Measurements from ENCODE around the gene ZNF202.

The ZNF202 gene

GRCh38 chr11:123704341-123704740 lies 37.1 kb downstream of the ZNF202 start:
- no peak for DNase-seq (ENCODE audit: low spot score)
- in situ Hi-C loops (cut with MboI; ENCODE audit: low pct_unique_long_range_greater_than_20kb, low sequenced_read_pairs, unreplicated experiment), result no loop called here
- no peak for TF ChIP-seq CTCF (IDR thresholded peaks at IDR 0.05; ENCODE audit: extremely low read depth, insufficient read depth, missing control alignments)

DNA sequence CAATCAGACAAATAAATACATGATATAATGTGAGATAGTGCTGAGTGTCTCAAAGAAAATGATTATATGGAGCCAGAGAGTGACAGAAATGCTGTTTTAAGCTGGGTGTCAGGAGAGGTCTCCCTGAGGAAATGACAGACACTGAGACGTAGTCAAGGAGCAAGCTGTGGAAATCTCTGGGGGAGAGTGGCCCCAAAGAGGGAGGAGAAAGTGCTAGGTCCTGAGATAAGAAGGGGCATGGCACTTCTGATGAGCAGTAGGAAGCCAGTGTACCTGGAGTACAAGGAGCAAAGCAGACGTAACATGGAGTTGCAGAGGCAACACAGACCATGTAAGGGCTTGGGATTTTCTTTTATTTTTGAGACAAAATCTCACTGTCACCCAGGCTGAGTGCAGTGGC lies 38.8 kb downstream of the ZNF202 start:
- in situ Hi-C loops (cut with MboI; ENCODE audit: low pct_unique_long_range_greater_than_20kb, low sequenced_read_pairs, unreplicated experiment), result no loop called here
- no peak for TF ChIP-seq CTCF (IDR thresholded peaks at IDR 0.05; ENCODE audit: extremely low read depth, insufficient read depth, missing control alignments)
- no peak for DNase-seq (ENCODE audit: low spot score)

DNA sequence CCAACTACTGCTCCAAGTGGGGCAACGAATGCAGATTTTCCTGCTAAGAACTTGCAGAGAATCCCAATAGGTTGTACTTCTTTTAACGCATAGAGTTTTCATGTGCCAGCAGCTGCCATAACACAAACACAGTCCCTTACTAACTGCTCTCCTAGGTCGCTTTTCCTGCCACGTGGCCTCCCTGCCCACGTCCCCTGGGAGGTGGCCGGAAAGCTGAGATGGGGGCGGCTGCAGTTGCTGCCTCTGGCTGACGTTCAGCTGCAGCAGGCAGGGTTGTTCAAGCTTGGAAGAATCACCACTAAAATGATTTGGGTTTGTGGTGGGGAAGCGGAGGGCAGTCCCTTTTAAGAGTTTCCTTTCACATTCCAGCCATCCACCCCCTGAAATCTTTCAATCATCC lies 39.3 kb downstream of the ZNF202 start:
- DNase-seq (ENCODE audit: low spot score), result no peak
- no peak for TF ChIP-seq CTCF (IDR thresholded peaks at IDR 0.05; ENCODE audit: extremely low read depth, insufficient read depth, missing control alignments)
- in situ Hi-C loops (cut with MboI; ENCODE audit: low pct_unique_long_range_greater_than_20kb, low sequenced_read_pairs, unreplicated experiment), result no loop called here

- DNase-seq (ENCODE audit: low spot score), result no peak
- in situ Hi-C loops (cut with MboI; ENCODE audit: low pct_unique_long_range_greater_than_20kb, low sequenced_read_pairs, unreplicated experiment), result no loop called here
- no peak for TF ChIP-seq CTCF (IDR thresholded peaks at IDR 0.05; ENCODE audit: extremely low read depth, insufficient read depth, missing control alignments)
Measured at GRCh38 chr11:123700772-123701171, 40.7 kb downstream of the ZNF202 start.

GRCh38 chr11:123698546-123699127 lies 42.8 kb downstream of the ZNF202 start:
- in situ Hi-C loops (cut with MboI; ENCODE audit: low pct_unique_long_range_greater_than_20kb, low sequenced_read_pairs, unreplicated experiment), result no loop called here
- DNase-seq (ENCODE audit: low spot score), result no peak
- TF ChIP-seq CTCF (IDR thresholded peaks at IDR 0.05; ENCODE audit: extremely low read depth, insufficient read depth, missing control alignments), result no peak

DNA sequence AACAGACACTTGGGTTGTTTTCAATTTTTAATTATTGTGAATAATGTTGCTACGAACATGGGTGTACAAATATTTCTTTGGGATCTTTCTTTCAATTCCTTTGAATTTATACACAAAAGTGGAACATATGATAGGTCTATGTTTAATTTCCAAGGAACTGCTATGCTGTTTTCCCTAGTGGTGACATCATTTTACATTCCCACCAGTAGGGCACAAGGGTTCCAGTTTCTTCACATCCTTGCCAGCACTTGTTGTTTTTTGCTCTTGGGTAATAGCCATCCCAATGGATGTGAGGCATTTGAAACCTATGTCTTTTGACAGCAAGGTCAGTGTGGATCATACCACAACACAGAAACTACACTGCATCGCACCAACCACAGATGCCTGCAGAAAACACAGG lies 45.3 kb downstream of the ZNF202 start:
- no peak for TF ChIP-seq CTCF (IDR thresholded peaks at IDR 0.05; ENCODE audit: extremely low read depth, insufficient read depth, missing control alignments)
- no peak for DNase-seq (ENCODE audit: low spot score)
- in situ Hi-C loops (cut with MboI; ENCODE audit: low pct_unique_long_range_greater_than_20kb, low sequenced_read_pairs, unreplicated experiment), result no loop called here

- TF ChIP-seq CTCF (IDR thresholded peaks at IDR 0.05; ENCODE audit: extremely low read depth, insufficient read depth, missing control alignments), result no peak
- no peak for DNase-seq (ENCODE audit: low spot score)
- in situ Hi-C loops (cut with MboI; ENCODE audit: low pct_unique_long_range_greater_than_20kb, low sequenced_read_pairs, unreplicated experiment), result no loop called here
Measured at GRCh38 chr11:123695231-123695630, 46.2 kb downstream of the ZNF202 start.
